HEK293 (cell line): ENCODE data around the gene STK4.

Experiments
- CTCF ChIA-PET: fragments of 350-600 bp; formaldehyde crosslinking; extraction: SDS; loops from one replicate; lab custom pipeline; 2021; ENCODE audit warnings: antibody characterized with exemption; lab: Yijun Ruan, JAX
- POLR2A ChIA-PET: fragments of 300-600 bp; formaldehyde crosslinking; extraction: SDS; loops from one replicate; lab custom pipeline; 2020; ENCODE audit warnings: antibody characterized with exemption, inconsistent platforms; lab: Yijun Ruan, JAX
- H3K27ac ChIP-seq: fragments of 200-500 bp; sonication (Bioruptor generic); 2 replicates; pipeline ENCODE4 v1.5.1; 2014; ENCODE audit warnings: low read depth, low read length, control low read depth, inconsistent platforms; ENCODE audit errors: extremely low read depth
- H3K36me3 ChIP-seq, 2 experiments: fragments of 200-500 bp in 1 of 2; sonication (Bioruptor generic) in 1 of 2; 1 replicate in 1 of 2; 2 replicates in 1 of 2; pipeline ENCODE4 v1.5.1; 2014 to 2017; ENCODE audit warnings: inconsistent platforms in 2 of 2, low read length in 2 of 2; ENCODE audit not compliant: control insufficient read depth in 2 of 2, insufficient read depth in 1 of 2
- H3K4me1 ChIP-seq: fragments of 200-500 bp; sonication (Bioruptor generic); 2 replicates; pipeline ENCODE4 v1.5.1; 2014; ENCODE audit warnings: mild to moderate bottlenecking, low read length, inconsistent platforms; ENCODE audit not compliant: control insufficient read depth, insufficient read depth
- H3K4me3 ChIP-seq: 2 replicates; pipeline ENCODE4 v1.5.1; 2011; ENCODE audit warnings: low read depth, mild to moderate bottlenecking, control low read depth, low read length, moderate library complexity
- H3K9me3 ChIP-seq: fragments of 200-500 bp; sonication (Bioruptor generic); 2 replicates; pipeline ENCODE4 v1.5.1; 2014; ENCODE audit warnings: low read depth, low read length, inconsistent platforms; ENCODE audit not compliant: control insufficient read depth, insufficient read depth
- GFI1B ChIP-seq: fragments of 450-650 bp; formaldehyde crosslinking; IDR thresholded peaks from 2 replicates; pipeline ENCODE4 v1.5.1; 2016; ENCODE audit warnings: missing biosample characterization, missing genetic modification characterization
- PATZ1 ChIP-seq: fragments of 450-650 bp; formaldehyde crosslinking; IDR thresholded peaks from 2 replicates; pipeline ENCODE4 v1.5.1; 2016; ENCODE audit warnings: missing biosample characterization, missing genetic modification characterization
- PBX3 ChIP-seq: sonication (generic); formaldehyde crosslinking; IDR thresholded peaks from 2 replicates; pipeline ENCODE4 v1.8.1; 2022; ENCODE audit warnings: mild to moderate bottlenecking, moderate library complexity, missing genetic modification reagents
- SCRT1 ChIP-seq: fragments of 450-650 bp; formaldehyde crosslinking; IDR thresholded peaks from 2 replicates; pipeline ENCODE4 v1.5.1; 2016; ENCODE audit warnings: missing biosample characterization, missing genetic modification characterization, borderline replicate concordance
- SP7 ChIP-seq: fragments of 450-650 bp; formaldehyde crosslinking; IDR thresholded peaks from 2 replicates; pipeline ENCODE4 v1.5.1; 2016; ENCODE audit warnings: missing biosample characterization, missing genetic modification characterization
- ZBTB1 ChIP-seq: fragments of 450-650 bp; formaldehyde crosslinking; IDR thresholded peaks from 2 replicates; pipeline ENCODE4 v1.5.1; 2016; ENCODE audit warnings: missing biosample characterization, missing genetic modification characterization
- ZBTB49 ChIP-seq: fragments of 450-650 bp; formaldehyde crosslinking; IDR thresholded peaks from 2 replicates; pipeline ENCODE4 v1.5.1; 2016; ENCODE audit warnings: missing biosample characterization, missing genetic modification characterization, low read depth
- ZNF121 ChIP-seq: fragments of 450-650 bp; formaldehyde crosslinking; IDR thresholded peaks from 2 replicates; pipeline ENCODE4 v1.5.1; 2016; ENCODE audit warnings: missing biosample characterization, missing genetic modification characterization
- ZNF19 ChIP-seq: fragments of 450-650 bp; formaldehyde crosslinking; IDR thresholded peaks from 2 replicates; pipeline ENCODE4; 2016; ENCODE audit warnings: missing biosample characterization, missing genetic modification characterization, low read depth
- ZNF239 ChIP-seq: fragments of 450-650 bp; formaldehyde crosslinking; IDR thresholded peaks from 2 replicates; pipeline ENCODE4 v1.5.1; 2016; ENCODE audit warnings: missing biosample characterization, missing genetic modification characterization
- ZNF274 ChIP-seq, 2 experiments: fragments of 200-500 bp in 1 of 2; fragments of 450-650 bp in 1 of 2; sonication (Bioruptor generic) in 1 of 2; formaldehyde crosslinking in 1 of 2; IDR thresholded peaks; 2 replicates each; pipeline versions ENCODE4 v1.5.1 to v1.6.1; 2014 to 2016; ENCODE audit warnings: borderline replicate concordance in 1 of 2, inconsistent platforms in 1 of 2, low read length in 1 of 2, missing biosample characterization in 1 of 2, missing genetic modification characterization in 1 of 2
- ZNF426 ChIP-seq: fragments of 450-650 bp; formaldehyde crosslinking; IDR thresholded peaks from 2 replicates; pipeline ENCODE4 v1.5.1; 2017; ENCODE audit warnings: missing biosample characterization, missing genetic modification characterization, mild to moderate bottlenecking, inconsistent platforms, moderate library complexity
- ZNF473 ChIP-seq: fragments of 450-650 bp; formaldehyde crosslinking; IDR thresholded peaks from 2 replicates; pipeline ENCODE4 v1.5.1; 2017; ENCODE audit warnings: missing biosample characterization, missing genetic modification characterization
- ZNF501 ChIP-seq: fragments of 450-650 bp; formaldehyde crosslinking; IDR thresholded peaks from 2 replicates; pipeline ENCODE4 v1.5.1; 2016; ENCODE audit warnings: missing biosample characterization, missing genetic modification characterization
- ZNF514 ChIP-seq: fragments of 450-650 bp; formaldehyde crosslinking; IDR thresholded peaks from 2 replicates; pipeline ENCODE4 v1.5.1; 2016; ENCODE audit warnings: missing biosample characterization, missing genetic modification characterization
- ZNF530 ChIP-seq: fragments of 450-650 bp; formaldehyde crosslinking; IDR thresholded peaks from 2 replicates; pipeline ENCODE4 v1.5.1; 2016; ENCODE audit warnings: low read depth, missing biosample characterization, missing genetic modification characterization
- ZNF544 ChIP-seq: fragments of 450-650 bp; formaldehyde crosslinking; IDR thresholded peaks from 2 replicates; pipeline ENCODE4 v1.5.0; 2017; ENCODE audit warnings: missing biosample characterization, missing genetic modification characterization
- ZNF561 ChIP-seq: fragments of 450-650 bp; IDR thresholded peaks from 2 replicates; pipeline ENCODE4 v1.5.1; 2018; ENCODE audit warnings: missing biosample characterization, missing genetic modification characterization, borderline replicate concordance
- ZNF585B ChIP-seq: fragments of 450-650 bp; formaldehyde crosslinking; IDR thresholded peaks from 2 replicates; pipeline ENCODE4 v1.5.1; 2016; ENCODE audit warnings: missing biosample characterization, missing genetic modification characterization
- ZNF626 ChIP-seq: fragments of 450-650 bp; sonication (Bioruptor Pico); formaldehyde crosslinking; IDR thresholded peaks from 2 replicates; pipeline ENCODE4 v1.5.1; 2018; ENCODE audit warnings: missing biosample characterization, missing genetic modification characterization, inconsistent platforms
- ZNF658 ChIP-seq: fragments of 450-650 bp; formaldehyde crosslinking; IDR thresholded peaks from 2 replicates; pipeline ENCODE4; 2016; ENCODE audit warnings: missing biosample characterization, missing genetic modification characterization
- ZNF701 ChIP-seq: fragments of 450-650 bp; formaldehyde crosslinking; IDR thresholded peaks from 2 replicates; pipeline ENCODE4 v1.5.1; 2016; ENCODE audit warnings: missing biosample characterization, missing genetic modification characterization
- ZNF792 ChIP-seq: fragments of 450-650 bp; formaldehyde crosslinking; IDR thresholded peaks from 2 replicates; pipeline ENCODE4 v1.5.1; 2016; ENCODE audit warnings: missing biosample characterization, missing genetic modification characterization
- TF ChIP-seq, protein P1 (sequence below): fragments of 450-650 bp; formaldehyde crosslinking; IDR thresholded peaks from 2 replicates; pipeline ENCODE4 v1.5.1; 2016; ENCODE audit warnings: missing biosample characterization, missing genetic modification characterization
- TF ChIP-seq, protein P2 (sequence below): fragments of 450-650 bp; formaldehyde crosslinking; IDR thresholded peaks from 2 replicates; pipeline ENCODE4 v1.5.1; 2016; ENCODE audit warnings: missing biosample characterization, missing genetic modification characterization, borderline replicate concordance

The STK4 gene

DNA sequence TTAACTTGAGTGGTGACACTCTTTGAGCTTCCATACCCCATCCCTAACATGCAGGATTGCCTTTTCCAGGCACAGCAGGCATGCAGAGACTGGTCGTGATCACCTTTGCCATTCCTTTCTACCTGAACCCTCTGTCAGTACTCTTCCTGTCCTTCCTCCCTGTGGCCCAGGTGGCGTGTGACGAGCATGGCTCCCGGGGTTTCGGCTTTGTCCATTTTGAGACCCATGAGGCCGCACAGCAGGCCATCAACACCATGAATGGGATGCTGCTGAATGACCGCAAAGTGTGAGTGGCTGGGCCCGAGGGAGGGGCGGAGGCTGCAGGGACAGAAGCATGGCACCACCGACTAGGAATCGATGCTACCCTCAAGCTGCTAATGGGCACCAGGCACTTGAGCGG lies 49.7 kb upstream of the STK4 start:
- TF ChIP-seq ZNF514 (tag by site-specific recombination) (no peak), GFI1B (tag by site-specific recombination) (no peak), ZNF658 (no peak), ZBTB49 (tag by site-specific recombination) (no peak), ZNF561 (no peak), ZNF239 (tag by site-specific recombination) (no peak), ZNF530 (no peak), ZNF19 (tag by site-specific recombination) (no peak), ZNF473 (tag by site-specific recombination) (no peak), ZNF426 (no peak), ZNF585B (tag by site-specific recombination) (no peak), ZNF701 (tag by site-specific recombination) (no peak), ZNF792 (no peak), ZNF544 (tag by site-specific recombination) (no peak), ZBTB1 (tag by site-specific recombination) (no peak), SCRT1 (no peak), ZNF626 (tag by site-specific recombination) (no peak), PATZ1 (tag by site-specific recombination) (no peak)
- TF ChIP-seq, protein P1, sequence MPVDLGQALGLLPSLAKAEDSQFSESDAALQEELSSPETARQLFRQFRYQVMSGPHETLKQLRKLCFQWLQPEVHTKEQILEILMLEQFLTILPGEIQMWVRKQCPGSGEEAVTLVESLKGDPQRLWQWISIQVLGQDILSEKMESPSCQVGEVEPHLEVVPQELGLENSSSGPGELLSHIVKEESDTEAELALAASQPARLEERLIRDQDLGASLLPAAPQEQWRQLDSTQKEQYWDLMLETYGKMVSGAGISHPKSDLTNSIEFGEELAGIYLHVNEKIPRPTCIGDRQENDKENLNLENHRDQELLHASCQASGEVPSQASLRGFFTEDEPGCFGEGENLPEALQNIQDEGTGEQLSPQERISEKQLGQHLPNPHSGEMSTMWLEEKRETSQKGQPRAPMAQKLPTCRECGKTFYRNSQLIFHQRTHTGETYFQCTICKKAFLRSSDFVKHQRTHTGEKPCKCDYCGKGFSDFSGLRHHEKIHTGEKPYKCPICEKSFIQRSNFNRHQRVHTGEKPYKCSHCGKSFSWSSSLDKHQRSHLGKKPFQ (tag by site-specific recombination): no peak
- no peaks in the 10 kb centered on the region for H3K9me3 ChIP-seq
- H3K36me3 ChIP-seq: peaks cover 4 to 83% of the 10 kb centered on the region in 2 experiments; a peak in 2 of 3 replicates
- H3K4me1 ChIP-seq: no peaks in the 10 kb centered on the region
- ChIA-PET CTCF (no interaction called here), POLR2A (no interaction called here)
- no peak overlapping the region for H3K4me3 ChIP-seq
- H3K27ac ChIP-seq: no peak overlapping the region

DNA sequence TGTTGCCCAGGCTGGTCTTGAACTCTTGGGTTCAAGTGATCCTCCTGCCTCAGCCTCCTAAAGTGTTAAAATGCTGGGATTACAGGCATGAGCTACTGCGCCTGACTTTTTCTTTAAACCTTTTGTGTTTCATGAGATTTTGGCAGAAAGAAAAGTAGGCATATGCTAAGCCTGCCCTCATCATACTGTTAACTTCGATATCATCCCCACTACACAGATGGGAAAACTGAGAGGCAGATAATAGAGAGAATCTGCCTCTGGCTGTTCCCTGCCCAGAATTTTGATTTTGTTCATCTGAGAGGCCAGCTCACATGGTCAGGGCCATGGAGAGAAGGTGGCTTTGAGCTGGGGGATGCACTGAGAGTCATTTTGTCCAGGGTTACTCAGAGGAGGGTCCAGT lies 48.9 kb upstream of the STK4 start:
- Histone ChIP-seq H3K9me3 (no peaks in the 10 kb centered on the region), H3K27ac (no peak overlapping the region), H3K4me1 (no peaks in the 10 kb centered on the region), H3K4me3 (no peak overlapping the region), H3K36me3 (peaks cover 8 to 81% of the 10 kb centered on the region in 2 experiments; a peak in 2 of 3 replicates)
- no peak for TF ChIP-seq ZNF239 (tag by site-specific recombination)
- TF ChIP-seq PBX3 (CRISPR knock-in tag): no peak
- TF ChIP-seq SP7 (tag by site-specific recombination): no peak
- no peak for TF ChIP-seq ZNF701 (tag by site-specific recombination)
- no peak for TF ChIP-seq ZNF501 (tag by site-specific recombination)
- TF ChIP-seq, protein P2, sequence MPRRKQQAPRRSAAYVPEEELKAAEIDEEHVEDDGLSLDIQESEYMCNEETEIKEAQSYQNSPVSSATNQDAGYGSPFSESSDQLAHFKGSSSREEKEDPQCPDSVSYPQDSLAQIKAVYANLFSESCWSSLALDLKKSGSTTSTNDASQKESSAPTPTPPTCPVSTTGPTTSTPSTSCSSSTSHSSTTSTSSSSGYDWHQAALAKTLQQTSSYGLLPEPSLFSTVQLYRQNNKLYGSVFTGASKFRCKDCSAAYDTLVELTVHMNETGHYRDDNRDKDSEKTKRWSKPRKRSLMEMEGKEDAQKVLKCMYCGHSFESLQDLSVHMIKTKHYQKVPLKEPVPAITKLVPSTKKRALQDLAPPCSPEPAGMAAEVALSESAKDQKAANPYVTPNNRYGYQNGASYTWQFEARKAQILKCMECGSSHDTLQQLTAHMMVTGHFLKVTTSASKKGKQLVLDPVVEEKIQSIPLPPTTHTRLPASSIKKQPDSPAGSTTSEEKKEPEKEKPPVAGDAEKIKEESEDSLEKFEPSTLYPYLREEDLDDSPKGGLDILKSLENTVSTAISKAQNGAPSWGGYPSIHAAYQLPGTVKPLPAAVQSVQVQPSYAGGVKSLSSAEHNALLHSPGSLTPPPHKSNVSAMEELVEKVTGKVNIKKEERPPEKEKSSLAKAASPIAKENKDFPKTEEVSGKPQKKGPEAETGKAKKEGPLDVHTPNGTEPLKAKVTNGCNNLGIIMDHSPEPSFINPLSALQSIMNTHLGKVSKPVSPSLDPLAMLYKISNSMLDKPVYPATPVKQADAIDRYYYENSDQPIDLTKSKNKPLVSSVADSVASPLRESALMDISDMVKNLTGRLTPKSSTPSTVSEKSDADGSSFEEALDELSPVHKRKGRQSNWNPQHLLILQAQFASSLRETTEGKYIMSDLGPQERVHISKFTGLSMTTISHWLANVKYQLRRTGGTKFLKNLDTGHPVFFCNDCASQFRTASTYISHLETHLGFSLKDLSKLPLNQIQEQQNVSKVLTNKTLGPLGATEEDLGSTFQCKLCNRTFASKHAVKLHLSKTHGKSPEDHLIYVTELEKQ (tag by site-specific recombination): no peak
- TF ChIP-seq ZNF274 (IDR thresholded peaks at IDR 0.05; ENCODE audit: low read length): no peak
- TF ChIP-seq ZNF274 (tag by site-specific recombination; IDR thresholded peaks at IDR 0.05; ENCODE audit: borderline replicate concordance): no peak
- no peak for TF ChIP-seq ZNF121
- ChIA-PET POLR2A (no interaction called here), CTCF (interaction anchor here (0.6 kb wide), 1 partner anchor 30 kb away, joined by 3 read pairs; no protein-coding TSS in a partner anchor)
